HAP-1 (cell line): ENCODE results near the gene ARHGEF17.
A peak's percentile ranks its signal among the peaks of the same experiment; 100 is the strongest.

Source experiments
- DNase-seq, 2 experiments: peaks; one replicate each; pipeline ENCODE4 v3.0.0-alpha.2; 2016 to 2020; ENCODE audit warnings: low spot score in 2 of 2
- H3K27me3 ChIP-seq: fragments of 250-450 bp; sonication (Bioruptor Pico); 2 replicates; pipeline ENCODE4 v1.5.1; 2020; ENCODE audit warnings: low read depth, mild to moderate bottlenecking, moderate library complexity
- H3K36me3 ChIP-seq: fragments of 250-450 bp; sonication (Bioruptor Pico); replicated peaks from 2 replicates; pipeline ENCODE4 v1.5.1; 2020; ENCODE audit warnings: mild to moderate bottlenecking
- H3K4me1 ChIP-seq: fragments of 250-450 bp; sonication (Bioruptor Pico); 2 replicates; pipeline ENCODE4 v1.5.1; 2020; ENCODE audit warnings: mild to moderate bottlenecking
- H3K4me3 ChIP-seq: fragments of 250-450 bp; sonication (Bioruptor Pico); 2 replicates; pipeline ENCODE4 v1.5.1; 2020; ENCODE audit warnings: mild to moderate bottlenecking, moderate library complexity
- H3K9me3 ChIP-seq: fragments of 250-450 bp; sonication (Bioruptor Pico); 2 replicates; pipeline ENCODE4 v1.5.1; 2020; ENCODE audit warnings: mild to moderate bottlenecking, moderate library complexity
- in situ Hi-C: fragments of 300-500 bp; cut with MboI; formaldehyde crosslinking; loops from 3 replicates; pipeline ENCODE4 v1.14.3; 2020; ENCODE audit warnings: low sequenced_read_pairs, inconsistent platforms, mixed read lengths

ARHGEF17 gene

DNA sequence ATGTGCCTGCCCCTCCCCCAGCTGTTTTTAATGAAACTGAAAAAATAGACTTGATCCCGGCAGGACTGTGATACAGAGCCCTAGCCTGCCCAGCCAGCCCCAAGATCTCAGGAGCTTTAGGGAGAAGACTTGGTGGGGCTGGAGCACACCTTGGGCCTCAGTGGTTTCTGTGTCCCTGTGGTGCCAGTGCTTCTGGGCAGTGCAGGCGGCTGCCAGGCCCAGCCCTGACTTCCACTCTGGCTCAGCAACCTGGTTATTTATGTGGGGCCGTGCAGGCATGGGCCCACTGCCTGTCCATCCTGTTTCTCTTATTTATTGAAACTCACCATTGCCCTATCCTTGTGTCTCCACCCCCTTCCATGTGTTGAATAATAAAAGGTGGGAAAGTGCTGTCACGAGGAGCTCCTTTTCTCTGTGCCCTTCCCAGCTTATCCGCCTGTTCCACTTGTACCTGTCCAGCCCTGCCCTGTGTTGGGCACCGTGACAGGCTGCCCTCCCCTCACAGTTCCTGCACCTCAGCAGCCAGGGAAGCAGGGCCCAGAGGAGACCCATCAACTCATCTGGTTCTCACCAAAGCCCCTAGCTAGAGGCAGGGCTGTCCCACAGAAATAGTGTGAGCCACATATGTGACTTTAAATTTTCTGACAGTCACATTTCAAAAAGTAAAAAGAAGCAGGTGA is 88.3 kb downstream of the ARHGEF17 start:
- no peaks in the 10 kb centered on the region for H3K27me3 ChIP-seq
- H3K4me1 ChIP-seq, result no peaks in the 10 kb centered on the region
- in situ Hi-C loops, result no loop called here
- no peak overlapping the region for H3K4me3 ChIP-seq
- H3K36me3 ChIP-seq, result 0 out of 2 replicates have a peak, but pooled peaks cover 2% of the 10 kb centered on the region
- no peak for DNase-seq
- no peaks in the 10 kb centered on the region for H3K9me3 ChIP-seq

GRCh38 chr11:73396985-73397384 is 88.9 kb downstream of the ARHGEF17 start:
- in situ Hi-C loops, result no loop called here
- H3K27me3 ChIP-seq, result no peaks in the 10 kb centered on the region
- no peaks in the 10 kb centered on the region for H3K4me1 ChIP-seq
- no peak for DNase-seq
- H3K9me3 ChIP-seq, result no peaks in the 10 kb centered on the region
- 0 out of 2 replicates have a peak, but pooled peaks cover 2% of the 10 kb centered on the region for H3K36me3 ChIP-seq
- no peak overlapping the region for H3K4me3 ChIP-seq

DNA sequence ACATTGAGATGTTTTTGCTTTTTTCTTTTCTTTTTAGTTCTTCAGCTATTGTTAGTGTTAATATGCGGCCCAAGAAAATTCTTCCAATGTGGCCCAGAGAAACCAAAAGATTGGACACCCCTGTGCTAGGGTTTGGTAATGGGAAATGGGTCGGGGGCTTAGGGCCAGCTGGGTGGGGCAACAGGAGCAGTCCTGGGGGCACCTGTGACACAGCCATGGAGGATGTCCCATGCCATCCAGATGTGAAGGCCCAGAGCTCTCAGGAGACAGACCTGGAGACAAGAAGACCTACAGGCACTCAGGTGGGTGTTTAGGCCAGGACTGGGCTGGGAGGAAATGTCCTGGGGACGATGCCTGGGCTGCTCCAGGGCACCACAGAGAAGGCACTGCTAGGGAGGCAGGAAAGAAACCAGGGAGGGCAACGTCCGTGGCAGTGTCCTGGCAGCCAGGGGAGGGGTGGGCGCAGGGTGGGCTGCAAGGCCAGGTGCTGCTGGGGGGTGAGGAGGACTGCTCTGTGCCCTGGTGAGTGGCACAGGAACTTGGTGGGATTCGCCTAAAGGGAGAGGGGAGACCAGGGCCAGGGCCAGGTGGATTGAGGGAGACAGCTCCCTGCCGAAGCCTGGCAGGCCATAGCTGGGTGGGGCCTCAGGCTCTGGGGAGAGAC is 89.5 kb downstream of the ARHGEF17 start:
- H3K4me3 ChIP-seq, result no peak overlapping the region
- H3K36me3 ChIP-seq, result 0 out of 2 replicates have a peak, but pooled peaks cover 2% of the 10 kb centered on the region
- no peak for DNase-seq
- in situ Hi-C loops, result no loop called here
- H3K27me3 ChIP-seq, result no peaks in the 10 kb centered on the region
- no peaks in the 10 kb centered on the region for H3K4me1 ChIP-seq
- H3K9me3 ChIP-seq, result no peaks in the 10 kb centered on the region

GRCh38 chr11:73398132-73398526 is 90.1 kb downstream of the ARHGEF17 start:
- Histone ChIP-seq H3K27me3 (no peaks in the 10 kb centered on the region), H3K4me3 (no peak overlapping the region), H3K9me3 (no peaks in the 10 kb centered on the region), H3K4me1 (no peaks in the 10 kb centered on the region), H3K36me3 (0 out of 2 replicates have a peak, but pooled peaks cover 2% of the 10 kb centered on the region)
- in situ Hi-C loops, result no loop called here
- no peak for DNase-seq

- DNase-seq, result no peak
- no peak overlapping the region for H3K4me3 ChIP-seq
- 0 out of 2 replicates have a peak, but pooled peaks cover 2% of the 10 kb centered on the region for H3K36me3 ChIP-seq
- no peaks in the 10 kb centered on the region for H3K4me1 ChIP-seq
- no peaks in the 10 kb centered on the region for H3K9me3 ChIP-seq
- no peaks in the 10 kb centered on the region for H3K27me3 ChIP-seq
- in situ Hi-C loops, result no loop called here
These were observed 90.6 kb downstream of the ARHGEF17 start for GRCh38 chr11:73398721-73399120.

- in situ Hi-C loops, result no loop called here
- DNase-seq, result no peak
- Histone ChIP-seq H3K27me3 (no peaks in the 10 kb centered on the region), H3K4me3 (no peak overlapping the region), H3K4me1 (no peaks in the 10 kb centered on the region), H3K9me3 (no peaks in the 10 kb centered on the region), H3K36me3 (0 out of 2 replicates have a peak, but pooled peaks cover 2% of the 10 kb centered on the region)
These were observed 91.1 kb downstream of the ARHGEF17 start for GRCh38 chr11:73399159-73399590.

DNA sequence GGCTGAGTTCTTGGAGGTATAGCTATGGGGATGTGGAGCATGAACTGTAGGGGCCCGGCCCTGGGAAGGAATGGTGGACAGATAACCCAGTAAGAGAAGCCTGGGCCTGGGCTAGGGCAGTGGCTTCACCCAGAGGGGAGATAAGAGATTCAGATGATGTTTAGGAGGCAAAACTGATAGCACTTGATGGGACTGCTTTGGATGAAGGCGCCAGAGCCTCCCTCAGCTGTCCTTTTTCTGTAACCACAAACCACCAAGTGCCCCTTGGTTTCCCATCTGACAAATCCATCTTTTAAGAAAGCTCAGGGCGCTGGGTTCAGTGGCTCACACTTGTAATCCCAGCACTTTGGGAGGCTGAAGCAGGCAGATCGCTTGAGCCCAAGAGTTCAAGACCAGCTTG is 91.6 kb downstream of the ARHGEF17 start:
- no peak for DNase-seq
- no peak overlapping the region for H3K4me3 ChIP-seq
- H3K27me3 ChIP-seq, result no peaks in the 10 kb centered on the region
- no peaks in the 10 kb centered on the region for H3K9me3 ChIP-seq
- in situ Hi-C loops, result loop anchor here (5.0 kb wide), 1 partner anchor 258 kb away; no protein-coding TSS in a partner anchor
- no peaks in the 10 kb centered on the region for H3K4me1 ChIP-seq
- H3K36me3 ChIP-seq, result 0 out of 2 replicates have a peak, but pooled peaks cover 2% of the 10 kb centered on the region

DNA sequence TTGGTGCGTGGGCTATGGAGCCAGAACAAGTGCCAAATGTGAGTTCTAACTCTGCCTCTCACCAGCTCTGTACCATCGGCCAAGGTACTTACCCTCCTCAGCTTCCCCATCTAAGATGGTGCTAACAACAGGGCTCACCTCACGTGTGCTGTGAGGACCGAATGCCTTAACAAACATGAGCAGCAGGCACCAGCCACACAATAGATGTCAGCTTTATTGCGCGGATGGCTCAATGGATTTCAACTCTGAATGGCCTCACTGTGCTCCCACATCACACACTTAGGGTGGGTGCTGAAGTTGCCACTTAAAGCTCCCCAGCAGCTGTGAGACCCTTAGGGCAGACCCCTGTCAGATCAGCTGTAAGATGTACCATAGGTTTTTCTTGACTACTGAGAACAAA is 92.2 kb downstream of the ARHGEF17 start:
- Histone ChIP-seq H3K36me3 (0 out of 2 replicates have a peak, but pooled peaks cover 2% of the 10 kb centered on the region), H3K9me3 (no peaks in the 10 kb centered on the region), H3K27me3 (no peaks in the 10 kb centered on the region), H3K4me1 (no peaks in the 10 kb centered on the region), H3K4me3 (no peak overlapping the region)
- in situ Hi-C loops, result loop anchor here (5.0 kb wide), 1 partner anchor 257 kb away; no protein-coding TSS in a partner anchor
- DNase-seq, result no peak

GRCh38 chr11:73401217-73401923 is 93.3 kb downstream of the ARHGEF17 start:
- H3K27me3 ChIP-seq, result no peaks in the 10 kb centered on the region
- 0 out of 2 replicates have a peak, but pooled peaks cover 2% of the 10 kb centered on the region for H3K36me3 ChIP-seq
- no peaks in the 10 kb centered on the region for H3K9me3 ChIP-seq
- no peak overlapping the region for H3K4me3 ChIP-seq
- in situ Hi-C loops, result loop anchor here (5.0 kb wide), 1 partner anchor 256 kb away; no protein-coding TSS in a partner anchor
- no peak for DNase-seq
- no peaks in the 10 kb centered on the region for H3K4me1 ChIP-seq

DNA sequence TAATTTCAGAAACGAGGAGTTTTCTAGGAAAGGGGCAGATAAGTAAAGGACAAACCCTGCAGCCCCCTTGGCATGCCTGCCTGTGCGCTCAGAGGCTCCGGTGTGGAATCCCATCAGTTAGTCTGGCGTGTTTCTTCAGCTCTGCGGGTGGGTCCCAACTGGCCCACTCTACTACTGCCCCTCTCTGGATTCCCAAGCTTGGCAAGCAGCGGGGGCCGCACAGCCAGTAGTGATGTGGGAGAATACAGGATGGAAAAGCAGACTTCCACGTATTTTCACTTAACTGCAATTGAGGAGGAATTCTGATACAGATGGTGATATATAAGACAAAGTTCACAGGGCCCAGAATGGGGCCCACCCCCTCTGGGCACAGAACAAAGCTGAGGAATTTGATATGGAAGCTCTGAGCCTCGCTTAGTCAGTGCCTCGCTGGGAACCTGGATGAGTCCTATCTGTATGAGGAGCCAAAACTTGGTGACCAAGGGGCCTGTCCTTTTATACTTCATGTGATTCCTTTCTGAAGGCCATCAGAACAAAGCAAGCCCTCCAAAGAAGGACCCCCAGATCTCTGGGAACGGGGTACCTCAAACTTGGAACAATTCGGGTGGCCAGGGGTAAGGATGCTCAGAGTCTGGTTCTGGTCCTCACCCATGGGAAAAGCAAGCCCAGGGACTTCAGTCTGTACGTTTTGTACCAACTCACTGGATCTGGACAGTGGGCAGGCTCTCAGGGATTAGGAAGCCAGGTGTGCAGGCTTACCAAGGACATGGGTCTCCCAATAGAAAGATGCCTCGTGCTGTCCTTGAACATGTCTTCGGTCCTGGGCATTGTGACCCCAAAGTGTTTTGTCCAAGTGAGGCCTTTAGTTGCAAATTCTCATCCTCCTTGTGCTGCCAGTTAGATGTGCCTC is 94.1 kb downstream of the ARHGEF17 start:
- DNase-seq, result no peak
- no peak overlapping the region for H3K4me3 ChIP-seq
- no peaks in the 10 kb centered on the region for H3K9me3 ChIP-seq
- no peaks in the 10 kb centered on the region for H3K4me1 ChIP-seq
- no peaks in the 10 kb centered on the region for H3K27me3 ChIP-seq
- H3K36me3 ChIP-seq, result 0 out of 2 replicates have a peak, but pooled peaks cover 2% of the 10 kb centered on the region
- in situ Hi-C loops, result loop anchor here (5.0 kb wide), 1 partner anchor 255 kb away; no protein-coding TSS in a partner anchor

DNA sequence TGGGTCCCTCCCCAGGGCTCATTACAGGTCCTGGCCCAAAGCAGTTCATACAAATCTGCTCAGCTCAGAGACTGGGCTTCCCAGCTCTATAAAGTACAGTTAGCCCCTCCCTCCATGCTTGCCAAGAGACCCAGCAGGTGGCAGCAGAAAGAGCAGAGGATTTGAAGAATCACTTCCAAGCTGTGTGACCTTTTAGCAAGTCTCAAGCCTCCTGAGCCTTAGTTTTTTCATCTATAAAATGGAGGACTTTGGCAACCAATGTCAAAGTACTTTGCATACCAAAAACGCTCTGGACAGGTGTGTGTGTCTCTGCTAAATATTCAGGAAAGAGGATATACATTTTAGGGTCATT is 94.7 kb downstream of the ARHGEF17 start:
- in situ Hi-C loops, result loop anchor here (5.0 kb wide), 1 partner anchor 254 kb away; no protein-coding TSS in a partner anchor
- Histone ChIP-seq H3K4me3 (no peak overlapping the region), H3K9me3 (no peaks in the 10 kb centered on the region), H3K4me1 (no peaks in the 10 kb centered on the region), H3K36me3 (0 out of 2 replicates have a peak, but pooled peaks cover 2% of the 10 kb centered on the region), H3K27me3 (no peaks in the 10 kb centered on the region)
- no peak for DNase-seq

- in situ Hi-C loops, result loop anchor here (5.0 kb wide), 1 partner anchor 254 kb away; no protein-coding TSS in a partner anchor
- no peaks in the 10 kb centered on the region for H3K36me3 ChIP-seq
- H3K9me3 ChIP-seq, result no peaks in the 10 kb centered on the region
- H3K27me3 ChIP-seq, result no peaks in the 10 kb centered on the region
- no peak overlapping the region for H3K4me3 ChIP-seq
- H3K4me1 ChIP-seq, result no peaks in the 10 kb centered on the region
- DNase-seq, result no peak
These were observed 95.5 kb downstream of the ARHGEF17 start for GRCh38 chr11:73403541-73403940.

- Histone ChIP-seq H3K27me3 (no peaks in the 10 kb centered on the region), H3K4me1 (no peaks in the 10 kb centered on the region), H3K4me3 (no peak overlapping the region), H3K36me3 (no peaks in the 10 kb centered on the region), H3K9me3 (no peaks in the 10 kb centered on the region)
- peak; percentile 63 to 78 for DNase-seq
- in situ Hi-C loops, result loop anchor here (5.0 kb wide), 1 partner anchor 253 kb away; no protein-coding TSS in a partner anchor
These were observed 96.0 kb downstream of the ARHGEF17 start for GRCh38 chr11:73404048-73404447.
